ENCODE measurements around the gene IGSF3. TPM values are rescaled to one million over a fixed set of nuclear protein-coding genes. Genes with fewer than 3 reads are reported as not detected.
"Not testable (repeated sequence)": the region's sequence is repeated elsewhere in the genome, so short reads cannot be mapped to it uniquely, and the experiment has no call there.

IGSF3 gene
- total RNA-seq, 4 donors from 2014 or later: 42.2 to 60.0 (median 55.4) TPM

DNA sequence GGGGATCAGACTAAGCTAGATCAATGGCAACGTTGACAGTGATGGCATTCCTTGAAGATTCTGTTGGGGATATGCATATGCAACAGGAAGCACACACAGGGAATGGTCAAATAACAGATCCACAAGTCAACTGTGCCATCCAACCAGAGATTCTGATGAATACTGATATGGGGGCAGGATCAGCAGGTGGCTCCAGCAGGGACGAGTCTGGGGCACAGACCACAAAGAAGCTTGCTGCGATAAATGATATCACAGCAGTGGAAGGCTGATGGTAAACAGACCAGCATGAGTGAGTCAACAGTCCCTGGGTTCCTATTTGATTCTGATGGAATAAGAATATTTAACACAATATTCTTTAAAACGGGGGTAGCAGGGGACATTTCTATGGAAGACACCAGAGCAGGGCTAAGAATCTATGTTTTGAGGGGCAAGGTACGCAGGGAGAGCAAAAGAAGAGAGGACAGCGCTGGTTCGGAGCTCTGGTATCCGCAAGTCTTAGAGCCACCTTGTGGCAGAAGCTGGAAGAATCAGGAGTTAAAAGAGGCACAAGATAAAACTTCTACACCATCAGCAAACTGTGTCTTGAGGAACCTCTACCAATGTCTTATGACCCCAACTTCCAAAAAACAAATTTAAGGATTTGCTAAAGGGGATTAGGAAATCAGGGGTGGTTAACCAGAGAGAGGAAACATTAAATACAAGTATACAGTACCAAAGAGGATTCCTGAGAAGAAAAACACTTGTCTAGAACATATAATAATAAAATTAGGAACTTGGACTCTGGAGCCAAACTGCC lies 71.4 kb downstream of the IGSF3 start:
- intact Hi-C loops (cut with DNase I); H3K9me3 ChIP-seq; DNase-seq; H3K27me3 ChIP-seq; H3K27ac ChIP-seq: not testable (repeated sequence)
- H3K4me1 ChIP-seq: peaks cover 0 to 46% (median 6%) of the 10 kb centered on the region in 3 donors
- TF ChIP-seq, protein P1, sequence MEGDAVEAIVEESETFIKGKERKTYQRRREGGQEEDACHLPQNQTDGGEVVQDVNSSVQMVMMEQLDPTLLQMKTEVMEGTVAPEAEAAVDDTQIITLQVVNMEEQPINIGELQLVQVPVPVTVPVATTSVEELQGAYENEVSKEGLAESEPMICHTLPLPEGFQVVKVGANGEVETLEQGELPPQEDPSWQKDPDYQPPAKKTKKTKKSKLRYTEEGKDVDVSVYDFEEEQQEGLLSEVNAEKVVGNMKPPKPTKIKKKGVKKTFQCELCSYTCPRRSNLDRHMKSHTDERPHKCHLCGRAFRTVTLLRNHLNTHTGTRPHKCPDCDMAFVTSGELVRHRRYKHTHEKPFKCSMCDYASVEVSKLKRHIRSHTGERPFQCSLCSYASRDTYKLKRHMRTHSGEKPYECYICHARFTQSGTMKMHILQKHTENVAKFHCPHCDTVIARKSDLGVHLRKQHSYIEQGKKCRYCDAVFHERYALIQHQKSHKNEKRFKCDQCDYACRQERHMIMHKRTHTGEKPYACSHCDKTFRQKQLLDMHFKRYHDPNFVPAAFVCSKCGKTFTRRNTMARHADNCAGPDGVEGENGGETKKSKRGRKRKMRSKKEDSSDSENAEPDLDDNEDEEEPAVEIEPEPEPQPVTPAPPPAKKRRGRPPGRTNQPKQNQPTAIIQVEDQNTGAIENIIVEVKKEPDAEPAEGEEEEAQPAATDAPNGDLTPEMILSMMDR (IDR thresholded peaks at IDR 0.05): peak in 5 of 6 experiments; percentile 32 to 63 (median 53)
- H3K4me3 ChIP-seq: peak overlapping the region in 1 of 4 donors; percentile 37
- H3K36me3 ChIP-seq: peaks cover 0 to 40% (median 0%) of the 10 kb centered on the region in 3 donors
- WGBS, 2 donors: 10 to 22% methylated on average over 8 of the region's 8 CpGs

DNA sequence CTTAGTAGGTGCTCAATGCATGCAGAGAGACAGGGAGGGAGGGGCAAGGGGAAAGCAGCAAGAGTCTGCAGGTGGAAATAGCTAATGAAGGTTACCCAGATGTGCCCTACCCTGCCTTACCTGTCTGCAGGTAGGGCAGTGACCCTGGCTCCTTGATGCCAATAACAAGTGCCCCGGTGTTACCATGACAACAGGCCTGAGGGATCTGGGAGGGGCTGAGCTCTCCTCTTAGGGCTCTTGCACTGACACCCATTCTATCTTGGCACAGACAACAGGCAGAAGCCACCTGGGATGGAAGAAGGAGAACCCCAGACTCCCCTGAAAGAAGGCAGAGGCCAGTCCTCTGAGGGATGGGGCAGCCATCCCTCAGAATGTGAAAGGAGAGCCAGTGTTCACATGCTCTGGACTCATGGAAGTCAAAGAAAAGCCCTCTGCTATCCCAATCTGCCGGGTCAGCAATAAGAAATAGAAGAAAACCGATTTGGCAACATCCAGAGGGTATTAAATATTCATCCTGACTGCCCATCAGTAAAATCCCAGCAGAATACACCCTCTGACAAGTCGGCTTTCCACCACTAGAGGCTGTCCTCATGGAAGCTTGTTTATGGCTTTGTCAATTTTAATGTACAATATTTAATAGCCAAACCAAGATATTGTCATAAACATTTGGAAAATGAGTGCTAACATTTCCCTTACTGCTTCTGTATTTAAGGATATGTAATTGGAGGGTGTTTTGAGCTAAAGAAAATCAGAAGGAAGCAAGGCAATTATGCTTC lies 72.3 kb downstream of the IGSF3 start:
- 52 to 63% methylated on average over 2 to 3 of the region's 4 CpGs for WGBS, 2 donors
- H3K27me3 ChIP-seq; H3K27ac ChIP-seq; DNase-seq; intact Hi-C loops (cut with DNase I); H3K9me3 ChIP-seq; H3K4me3 ChIP-seq: not testable (repeated sequence)
- Histone ChIP-seq H3K4me1 (peaks cover 0 to 46% (median 6%) of the 10 kb centered on the region in 3 donors), H3K36me3 (peaks cover 0 to 31% (median 0%) of the 10 kb centered on the region in 3 donors)

DNA sequence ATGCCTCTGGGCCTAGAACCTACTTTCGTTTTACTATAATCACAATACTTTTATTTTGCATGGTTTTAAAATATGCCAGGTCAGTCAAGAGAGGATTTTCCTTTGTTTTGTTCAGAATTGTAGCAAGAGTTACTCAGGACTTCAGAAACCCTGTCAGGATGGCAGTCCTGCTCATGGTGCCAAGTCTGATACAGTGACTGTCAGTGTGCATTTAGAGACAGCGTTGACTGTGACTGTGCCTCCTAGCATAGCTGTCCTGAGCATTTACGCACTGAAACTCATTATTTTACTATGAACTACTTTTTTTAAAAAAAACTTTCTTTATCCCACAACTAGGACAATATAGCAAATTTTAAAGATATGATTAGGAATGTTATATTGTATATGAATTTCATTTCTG lies 73.6 kb downstream of the IGSF3 start:
- peaks cover 3 to 56% (median 6%) of the 10 kb centered on the region in 3 donors for H3K4me1 ChIP-seq
- peaks cover 0 to 18% (median 0%) of the 10 kb centered on the region in 3 donors for H3K36me3 ChIP-seq
- intact Hi-C loops (cut with DNase I); H3K4me3 ChIP-seq; H3K27ac ChIP-seq; H3K9me3 ChIP-seq; DNase-seq; H3K27me3 ChIP-seq: not testable (repeated sequence)
- 90 to 92% methylated on average over 3 of the region's 3 CpGs for WGBS, 2 donors

DNA sequence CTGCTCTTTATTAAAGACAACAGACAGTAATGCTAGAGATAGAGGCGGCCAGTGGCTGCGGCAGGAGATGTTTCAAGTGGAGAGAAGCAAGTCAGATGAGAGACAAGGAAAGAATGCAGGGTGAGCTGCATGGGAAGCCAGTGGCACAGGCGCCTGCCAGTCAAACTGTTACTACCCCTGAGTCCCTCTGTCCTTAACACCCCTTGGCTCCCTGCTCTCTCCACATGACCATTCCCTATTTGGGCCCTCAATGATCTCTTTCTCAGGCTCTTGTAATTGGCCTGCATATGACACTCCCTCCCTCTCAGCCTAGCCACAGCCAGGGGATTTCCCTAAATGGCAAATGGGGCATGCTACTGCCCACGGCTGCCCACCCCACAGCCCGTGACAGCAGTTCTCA lies 74.1 kb downstream of the IGSF3 start:
- intact Hi-C loops (cut with DNase I); H3K4me3 ChIP-seq: not testable (repeated sequence)

DNA sequence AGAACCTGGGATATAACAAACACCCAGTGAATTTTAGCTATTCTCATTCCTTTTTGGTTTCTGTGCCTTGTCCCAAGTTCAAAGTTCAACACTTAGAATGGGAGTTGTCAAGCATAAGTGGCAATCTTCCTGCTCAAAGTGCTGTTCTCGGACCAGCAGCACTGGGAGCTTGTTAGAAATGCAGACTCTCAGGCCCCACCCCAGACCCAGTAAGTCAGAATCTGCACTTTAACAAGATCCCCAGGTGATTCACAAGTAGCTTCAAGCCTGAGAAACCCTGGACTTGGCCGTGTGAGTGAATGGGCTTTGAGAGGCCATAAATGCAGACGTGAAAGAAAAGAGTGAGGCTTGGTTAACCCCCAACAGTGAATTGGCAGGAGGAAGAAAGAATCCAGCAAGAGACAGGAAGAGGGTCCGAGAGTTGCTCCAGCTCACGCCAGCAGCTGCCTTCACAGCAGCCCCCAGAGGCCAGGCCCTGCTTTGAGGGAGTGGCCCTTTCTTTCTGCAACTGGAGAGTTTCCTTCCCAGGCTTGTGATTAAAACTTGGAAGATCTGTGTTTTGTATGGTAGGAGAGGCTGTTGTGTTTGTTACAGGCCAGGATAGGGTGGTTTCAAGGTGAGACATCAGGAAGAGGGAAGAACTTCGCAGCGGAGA lies 75.5 kb downstream of the IGSF3 start:
- H3K27ac ChIP-seq: peak overlapping the region in 2 of 4 donors; percentile 17 to 30
- H3K9me3 ChIP-seq; H3K4me3 ChIP-seq; H3K27me3 ChIP-seq; DNase-seq; intact Hi-C loops (cut with DNase I): not testable (repeated sequence)
- peaks cover 3 to 58% (median 6%) of the 10 kb centered on the region in 3 donors for H3K4me1 ChIP-seq
- peaks cover 0 to 32% (median 0%) of the 10 kb centered on the region in 3 donors for H3K36me3 ChIP-seq
- 83 to 87% methylated on average over 5 of the region's 7 CpGs for WGBS, 2 donors

More for the DNA sequence above, 74.1 kb downstream of the IGSF3 start:
- H3K9me3 ChIP-seq, H3K27me3 ChIP-seq, DNase-seq, H3K27ac ChIP-seq: not testable (repeated sequence)
- peaks cover 0 to 20% (median 0%) of the 10 kb centered on the region in 3 donors for H3K36me3 ChIP-seq
- peaks cover 3 to 56% (median 6%) of the 10 kb centered on the region in 3 donors for H3K4me1 ChIP-seq
- 87 to 93% methylated on average over 3 of the region's 5 CpGs for WGBS, 2 donors

DNA sequence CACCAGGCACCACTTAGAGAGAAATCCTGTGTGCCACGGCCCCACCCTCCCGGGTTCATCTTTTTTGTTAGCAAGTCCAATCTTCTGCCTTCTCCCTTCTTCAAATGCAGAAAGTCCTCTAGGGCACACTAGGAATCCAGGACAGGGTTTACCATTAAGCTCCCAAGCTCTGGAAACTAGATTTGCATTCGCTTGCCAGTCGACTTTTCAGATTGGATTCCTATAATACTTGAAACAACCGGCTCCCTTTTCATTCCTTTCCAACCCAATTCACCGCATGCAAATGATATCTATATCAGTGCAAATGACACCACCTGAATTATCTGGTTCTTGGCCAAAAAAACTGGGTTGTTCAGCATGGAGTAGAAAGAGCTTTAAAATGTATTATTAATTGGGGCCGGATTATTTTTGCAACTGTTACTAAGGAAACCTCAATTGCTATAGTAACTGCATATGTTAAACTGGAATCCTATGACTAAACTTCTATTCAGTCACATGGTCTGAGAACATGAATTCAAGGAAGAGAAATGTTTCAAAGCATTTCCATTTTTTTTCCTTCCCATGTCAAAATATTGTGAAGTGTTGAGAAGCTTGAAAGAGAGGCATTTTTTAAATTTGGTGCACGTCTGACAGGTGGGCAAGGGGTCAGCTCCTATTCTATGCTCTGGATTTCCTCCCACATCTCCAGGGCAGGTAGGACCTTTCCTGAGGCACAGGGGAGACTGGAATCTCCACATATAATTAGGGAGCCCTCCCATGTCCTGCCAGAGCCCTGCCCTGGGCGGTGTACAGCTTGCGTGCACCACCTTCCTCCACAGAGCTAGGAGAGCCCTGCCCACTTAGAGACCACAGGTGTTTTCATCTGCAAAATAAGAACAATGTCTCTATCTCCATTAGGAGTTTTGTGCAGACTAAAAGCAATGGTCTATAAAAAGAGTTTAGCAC lies 76.3 kb downstream of the IGSF3 start:
- intact Hi-C loops (cut with DNase I); H3K9me3 ChIP-seq; H3K27me3 ChIP-seq; H3K4me3 ChIP-seq; DNase-seq: not testable (repeated sequence)
- Histone ChIP-seq H3K27ac (peak overlapping the region in 2 of 4 donors; percentile 17 to 30), H3K36me3 (peaks cover 0 to 39% (median 0%) of the 10 kb centered on the region in 3 donors), H3K4me1 (peaks cover 0 to 50% (median 3%) of the 10 kb centered on the region in 3 donors)
- WGBS, 2 donors: 8 to 40% methylated on average over 1 to 2 of the region's 10 CpGs

DNA sequence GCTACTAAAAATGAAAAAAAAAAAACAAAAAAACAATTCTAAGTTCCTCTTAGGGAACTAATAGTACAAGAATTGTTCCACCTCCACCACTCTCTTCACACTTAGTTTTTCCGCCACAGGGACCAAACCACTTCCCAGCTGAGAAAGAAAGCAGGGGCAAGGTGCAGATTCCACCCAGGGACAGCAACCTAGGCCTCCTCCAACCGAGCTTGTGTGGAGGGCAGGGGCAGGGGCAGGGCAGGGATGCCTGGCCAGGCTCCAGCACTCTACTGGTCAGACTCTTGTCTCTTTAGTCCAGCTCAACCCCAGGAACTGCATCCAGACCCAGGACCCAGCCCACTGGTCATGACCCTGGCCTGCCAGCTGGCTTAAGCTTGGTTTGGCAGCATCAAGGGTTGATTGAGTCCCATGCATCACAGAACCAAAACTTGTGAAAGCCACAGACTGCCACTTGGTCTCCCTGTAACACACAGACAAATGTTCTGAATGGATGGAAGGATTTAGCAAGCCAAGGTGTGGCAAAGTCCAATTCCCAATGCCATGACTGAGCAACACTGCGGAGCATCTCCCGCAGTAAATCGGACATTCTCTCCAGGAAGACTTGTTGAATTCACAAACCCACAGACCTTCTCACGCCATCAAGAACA lies 77.1 kb downstream of the IGSF3 start:
- not testable (repeated sequence) for H3K27ac ChIP-seq, DNase-seq
- WGBS, 2 donors: 75 to 77% methylated on average over 1 to 2 of the region's 6 CpGs

DNA sequence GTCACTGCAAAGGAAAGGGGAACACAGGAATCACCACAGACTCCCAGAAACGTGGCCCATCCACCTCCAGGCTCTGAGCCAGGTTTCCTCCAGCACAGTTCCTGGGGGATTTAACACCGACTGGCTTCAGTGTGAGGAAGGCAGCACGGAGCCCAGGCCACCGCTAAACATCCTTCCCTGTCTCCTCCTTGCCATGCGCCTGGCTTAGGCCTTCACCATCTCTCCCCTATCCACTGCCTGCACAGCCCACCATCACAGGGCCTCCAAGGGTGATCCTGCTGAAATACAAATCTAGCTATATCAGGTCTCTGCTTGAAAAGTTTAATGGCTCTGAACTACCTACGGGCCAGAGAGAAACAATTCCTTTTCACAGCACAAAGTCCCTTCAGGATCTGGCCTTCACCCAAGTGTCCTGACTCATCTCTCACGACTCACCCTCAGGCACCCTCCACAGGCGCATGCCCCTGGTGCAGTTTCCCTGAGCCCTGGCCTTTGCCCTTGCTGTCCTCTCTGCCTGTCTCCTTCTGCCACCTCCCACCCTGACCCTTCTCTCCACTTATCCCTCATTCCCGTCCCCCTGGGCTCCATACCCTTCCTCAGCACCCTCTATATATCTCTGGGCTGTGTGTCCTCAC lies 78.3 kb downstream of the IGSF3 start:
- Histone ChIP-seq H3K4me1 (peaks cover 0 to 43% (median 3%) of the 10 kb centered on the region in 3 donors), H3K36me3 (peaks cover 0 to 60% (median 0%) of the 10 kb centered on the region in 3 donors), H3K27ac (peak overlapping the region in 1 of 4 donors; percentile 13)
- H3K27me3 ChIP-seq; H3K4me3 ChIP-seq; intact Hi-C loops (cut with DNase I); H3K9me3 ChIP-seq; DNase-seq: not testable (repeated sequence)
- 31 to 46% methylated on average over 9 of the region's 9 CpGs for WGBS, 2 donors

More for the DNA sequence above, 77.1 kb downstream of the IGSF3 start:
- Histone ChIP-seq H3K36me3 (peaks cover 0 to 47% (median 0%) of the 10 kb centered on the region in 3 donors), H3K4me1 (peaks cover 0 to 43% (median 3%) of the 10 kb centered on the region in 3 donors)
- H3K9me3 ChIP-seq; intact Hi-C loops (cut with DNase I); H3K4me3 ChIP-seq; H3K27me3 ChIP-seq: not testable (repeated sequence)

Data from esophagus squamous epithelium (tissue), 5 donors.